Urinary bladder (tissue), 4 donors: ENCODE data around the gene ARID5B. TPM values are rescaled to one million over a fixed set of nuclear protein-coding genes. Genes with fewer than 3 reads are reported as not detected.

Source experiments
- DNase-seq: peaks from one replicate; pipeline ENCODE4 v3.0.0-alpha.2; 2015; ENCODE audit errors: extremely low spot score
- H3K27ac ChIP-seq: one replicate; pipeline ENCODE4 v1.5.1; 2013; ENCODE audit warnings: low read depth, mild to moderate bottlenecking, moderate library complexity
- H3K36me3 ChIP-seq: one replicate; pipeline ENCODE4 v1.6.1; 2013; ENCODE audit warnings: mild to moderate bottlenecking, moderate library complexity; ENCODE audit not compliant: insufficient read depth
- H3K4me1 ChIP-seq: one replicate; pipeline ENCODE4 v1.6.1; 2013; ENCODE audit warnings: mild to moderate bottlenecking, moderate library complexity; ENCODE audit not compliant: insufficient read depth
- H3K4me3 ChIP-seq: one replicate; pipeline ENCODE4 v1.5.1; 2013; ENCODE audit warnings: low read depth, low read length
- WGBS: extraction: QIAGEN DNeasy Blood & Tissue Kit; methylation state at CpG from one replicate; pipeline ENCODE4 v1.1.7; 2013; 5-methylcytosine and 5-hydroxymethylcytosine counted together
- polyA plus RNA-seq: library from polyadenylated mRNA; stranded (reverse); fragments of 200-250 nt; gene quantifications from one replicate; pipeline ENCODE4 v1.2.3, GENCODE V29; 2013
- total RNA-seq: library from RNA; depleted of rRNA; stranded (reverse); fragments of >200 nt; gene quantifications from one replicate; pipeline ENCODE4 v1.2.3, GENCODE V29; 2014
- donor health status: healthy with polysubstance abuse.
- donor health status: healthy.

Gene ARID5B
- total and polyA plus RNA-seq, 2 donors = 23.5 to 52.5 TPM

GRCh38 chr10:61896854-61897661 lies 4.4 kb upstream of the ARID5B start:
- no peaks in the 10 kb centered on the region for H3K4me1 ChIP-seq
- H3K36me3 ChIP-seq = no peaks in the 10 kb centered on the region
- H3K4me3 ChIP-seq = peak overlapping the region; percentile 24
- 35% methylated on average over 32 of the region's 32 CpGs for WGBS
- H3K27ac ChIP-seq = no peak overlapping the region
- DNase-seq = no peak

GRCh38 chr10:61897671-61898434 lies 3.6 kb upstream of the ARID5B start:
- H3K27ac ChIP-seq = no peak overlapping the region
- peak overlapping the region; percentile 24 for H3K4me3 ChIP-seq
- WGBS = 30% methylated on average over 10 of the region's 10 CpGs
- H3K36me3 ChIP-seq = no peaks in the 10 kb centered on the region
- H3K4me1 ChIP-seq = no peaks in the 10 kb centered on the region
- peak; percentile 2 for DNase-seq

DNA sequence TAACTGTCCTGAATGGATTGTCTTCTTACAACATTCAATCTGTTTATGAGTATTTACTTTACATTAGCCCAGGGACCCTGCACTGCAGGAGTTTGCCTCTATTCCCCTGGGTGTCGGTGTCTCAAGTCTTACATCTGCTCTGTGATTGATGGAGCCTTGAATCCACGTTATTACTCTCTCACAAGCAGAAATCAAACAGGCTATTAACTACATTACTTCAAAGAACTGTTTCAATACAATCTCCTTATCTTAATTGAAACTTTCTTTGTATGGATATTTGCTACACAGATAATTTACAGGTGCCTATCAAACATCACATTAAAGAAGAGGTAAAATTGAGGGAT lies 3.1 kb upstream of the ARID5B start:
- Histone ChIP-seq H3K27ac (no peak overlapping the region), H3K4me1 (no peaks in the 10 kb centered on the region), H3K4me3 (no peak overlapping the region), H3K36me3 (no peaks in the 10 kb centered on the region)
- DNase-seq = no peak
- WGBS = 41% methylated on average over 2 of the region's 2 CpGs

GRCh38 chr10:61899069-61899531 lies 2.4 kb upstream of the ARID5B start:
- H3K36me3 ChIP-seq = no peaks in the 10 kb centered on the region
- no peak overlapping the region for H3K4me3 ChIP-seq
- H3K4me1 ChIP-seq = no peaks in the 10 kb centered on the region
- 33% methylated on average over 7 of the region's 7 CpGs for WGBS
- H3K27ac ChIP-seq = peak overlapping the region; percentile 16
- DNase-seq = peak; percentile 15

- peak overlapping the region; percentile 80 for H3K27ac ChIP-seq
- peak overlapping the region; percentile 89 for H3K4me3 ChIP-seq
- peak; percentile 4 for DNase-seq
- H3K4me1 ChIP-seq = no peaks in the 10 kb centered on the region
- 10% methylated on average over 7 of the region's 7 CpGs for WGBS
- H3K36me3 ChIP-seq = no peaks in the 10 kb centered on the region
These were observed 1.9 kb upstream of the ARID5B start for GRCh38 chr10:61899663-61899996.

DNA sequence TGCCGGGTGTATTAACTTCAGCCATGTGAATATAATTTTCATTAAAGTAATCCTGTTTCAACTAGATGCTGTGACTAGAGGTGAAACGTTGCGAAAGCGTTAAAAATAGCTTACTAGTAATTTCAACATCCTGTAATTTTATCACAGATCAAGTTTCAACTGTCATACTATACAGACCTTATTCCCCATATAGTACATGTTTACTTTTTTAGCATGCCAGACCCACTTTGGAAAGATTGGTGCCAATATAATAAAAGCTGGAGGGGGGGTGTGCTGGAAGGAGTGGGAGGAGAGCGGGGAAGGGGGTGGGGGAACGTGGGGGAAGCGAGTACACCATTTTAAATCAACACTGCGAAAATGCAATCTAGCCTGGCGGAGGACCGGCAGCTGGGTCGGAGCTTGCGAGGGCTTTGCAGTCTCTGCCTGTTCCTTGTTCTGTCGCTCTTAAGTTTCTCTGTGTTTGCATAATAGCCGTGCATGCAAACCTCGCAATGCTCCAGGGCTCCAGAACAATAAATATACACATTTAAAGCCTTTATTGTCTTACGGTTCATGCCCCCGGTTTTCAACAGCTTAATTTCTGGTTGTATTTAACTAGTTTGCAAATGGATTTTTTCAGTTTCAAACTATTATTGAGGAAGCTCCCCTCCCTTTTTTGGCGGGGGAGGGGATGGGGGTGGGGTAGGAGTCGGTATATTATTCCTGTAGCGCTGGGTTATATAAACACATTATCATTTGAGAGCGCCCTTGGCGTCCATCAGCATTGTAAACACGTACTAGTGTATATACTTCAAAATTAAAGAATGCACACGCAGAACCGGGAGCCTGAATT lies 1.3 kb upstream of the ARID5B start:
- Histone ChIP-seq H3K27ac (peak overlapping the region; percentile 80), H3K4me3 (peak overlapping the region; percentile 89), H3K4me1 (no peaks in the 10 kb centered on the region), H3K36me3 (no peaks in the 10 kb centered on the region)
- under 1% methylated on average over 25 of the region's 25 CpGs for WGBS
- DNase-seq = peak; percentile 53

- WGBS = under 1% methylated on average over 14 of the region's 14 CpGs
These were observed 438 bp downstream of the ARID5B start for GRCh38 chr10:61901829-61902444.

GRCh38 chr10:61902445-61903220 lies 1.1 kb downstream of the ARID5B start:
- H3K27ac ChIP-seq = peak overlapping the region; percentile 97
- peak; percentile 71 for DNase-seq
- peak overlapping the region; percentile 89 for H3K4me3 ChIP-seq
- WGBS = under 1% methylated on average over 25 of the region's 25 CpGs
- H3K4me1 ChIP-seq = no peaks in the 10 kb centered on the region
- H3K36me3 ChIP-seq = no peaks in the 10 kb centered on the region

More at GRCh38 chr10:61901829-61902444, 438 bp downstream of the ARID5B start:
- no peak for DNase-seq
- peak overlapping the region; percentile 89 for H3K4me3 ChIP-seq
- H3K36me3 ChIP-seq = no peaks in the 10 kb centered on the region
- no peaks in the 10 kb centered on the region for H3K4me1 ChIP-seq
- peak overlapping the region; percentile 97 for H3K27ac ChIP-seq

DNA sequence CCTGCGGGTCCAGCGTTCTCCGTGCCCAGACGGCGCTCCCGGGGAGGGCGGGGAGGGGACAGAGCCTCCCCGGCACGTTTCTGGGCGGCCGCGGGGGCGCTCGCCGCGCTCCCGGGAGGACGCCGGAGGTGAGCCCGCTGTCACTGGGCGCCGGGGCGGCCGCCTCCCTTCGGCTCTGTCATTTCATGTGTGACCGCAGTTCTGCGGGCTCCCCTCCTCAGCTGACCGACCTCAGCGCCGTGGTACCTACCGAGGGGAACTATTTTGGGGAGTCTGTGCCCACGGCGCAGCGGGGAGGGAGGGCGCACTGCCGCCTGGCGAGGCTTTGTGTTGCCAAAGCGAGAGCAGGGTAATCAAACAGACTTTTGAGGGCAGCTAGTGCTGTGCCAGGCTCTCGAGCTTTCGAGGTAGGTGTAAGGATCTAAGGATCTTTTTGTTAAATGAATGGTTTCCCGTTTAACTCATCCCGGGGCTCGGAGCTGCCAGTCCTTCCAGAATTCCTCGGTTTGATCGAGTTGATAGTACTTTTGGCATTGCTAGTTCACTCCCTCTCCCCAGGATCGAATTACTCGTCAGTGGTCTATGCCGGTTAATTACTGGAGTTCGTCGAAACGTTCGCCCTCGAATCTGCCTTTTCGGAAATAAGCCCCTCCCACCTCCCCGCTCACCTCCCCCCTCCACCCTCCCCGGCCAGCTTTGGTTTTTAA lies 1.9 kb downstream of the ARID5B start:
- Histone ChIP-seq H3K36me3 (no peaks in the 10 kb centered on the region), H3K27ac (peak overlapping the region; percentile 97), H3K4me3 (peak overlapping the region; percentile 89), H3K4me1 (no peaks in the 10 kb centered on the region)
- whole genome bisulfite sequencing = under 1% methylated on average over 56 of the region's 56 CpGs
- DNase-seq = no peak

GRCh38 chr10:61903928-61904344 lies 2.4 kb downstream of the ARID5B start:
- Histone ChIP-seq H3K4me1 (no peaks in the 10 kb centered on the region), H3K4me3 (peak overlapping the region; percentile 89)
- 9% methylated on average over 7 of the region's 7 CpGs for WGBS

DNA sequence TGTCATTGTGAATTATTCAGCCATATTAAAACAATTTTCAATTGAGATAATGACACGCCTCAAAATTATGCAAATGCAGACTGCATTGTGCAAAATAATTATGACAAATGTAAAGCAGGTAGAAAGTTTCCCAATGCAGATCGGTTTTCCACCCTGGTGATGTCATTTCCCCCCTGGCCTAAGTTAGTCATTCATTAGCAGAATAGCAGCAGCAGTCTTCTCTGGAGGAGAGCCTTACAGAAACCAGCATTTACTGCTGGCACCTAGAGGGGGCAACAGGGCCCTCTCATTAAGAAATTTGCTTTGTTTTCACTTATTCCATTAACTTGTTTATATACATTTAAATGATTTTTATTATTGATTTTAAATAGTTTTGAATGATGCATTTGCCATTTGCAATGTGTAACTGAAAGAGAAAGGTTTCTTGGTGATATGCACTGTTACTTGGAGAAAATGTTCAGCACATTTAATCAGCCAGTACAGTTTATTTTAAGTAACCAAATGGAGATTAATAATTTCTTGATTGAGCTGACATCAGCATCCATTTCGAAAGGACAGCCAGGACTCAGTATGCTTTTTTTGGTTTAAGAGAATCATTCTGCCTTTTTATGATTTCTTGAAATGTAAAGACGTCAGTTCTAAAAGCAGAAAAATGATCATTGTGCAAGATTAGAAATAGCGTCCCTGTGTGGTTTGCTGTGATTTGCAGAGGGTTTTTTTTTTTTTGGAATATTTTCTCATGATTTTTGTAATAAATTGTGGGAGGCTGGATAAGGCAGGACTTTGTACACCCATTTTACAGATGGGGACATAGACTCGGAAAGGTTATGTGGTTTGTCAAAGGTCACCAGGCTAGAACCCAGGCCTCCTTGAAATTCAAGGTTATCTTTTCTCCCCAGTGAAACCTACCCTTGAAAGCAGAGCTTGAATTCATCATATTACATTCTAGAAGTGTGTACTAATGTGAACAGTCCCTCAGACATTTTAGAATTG lies 3.5 kb downstream of the ARID5B start:
- Histone ChIP-seq H3K27ac (peak overlapping the region; percentile 50), H3K4me1 (no peaks in the 10 kb centered on the region), H3K36me3 (no peaks in the 10 kb centered on the region), H3K4me3 (no peak overlapping the region)
- WGBS = 43% methylated on average over 6 of the region's 6 CpGs
- DNase-seq = no peak

More at GRCh38 chr10:61903928-61904344, 2.4 kb downstream of the ARID5B start:
- Histone ChIP-seq H3K36me3 (no peaks in the 10 kb centered on the region), H3K27ac (peak overlapping the region; percentile 38)
- no peak for DNase-seq
